T47D (cell line): ENCODE measurements around the gene DRP2.
"Not testable (repeated sequence)": the region's sequence is repeated elsewhere in the genome, so short reads cannot be mapped to it uniquely, and the experiment has no call there.

ENCODE experiments used
- DNase-seq, 2 experiments: peaks; one replicate each; pipeline versions ENCODE4 v3.0.0 to v3.0.0-alpha.2; 2011 to 2012; ENCODE audit warnings: low read depth in 1 of 2, low spot score in 1 of 2
- JUND ChIP-seq: IDR thresholded peaks from 2 replicates; pipeline ENCODE4 v1.6.1; 2012; ENCODE audit warnings: low read depth
- in situ Hi-C: cut with HindIII; loops from 2 replicates; pipeline ENCODE4 v1.10.0; 2016; ENCODE audit warnings: low sequenced_read_pairs, low pct_unique_long_range_greater_than_20kb

Gene DRP2

DNA sequence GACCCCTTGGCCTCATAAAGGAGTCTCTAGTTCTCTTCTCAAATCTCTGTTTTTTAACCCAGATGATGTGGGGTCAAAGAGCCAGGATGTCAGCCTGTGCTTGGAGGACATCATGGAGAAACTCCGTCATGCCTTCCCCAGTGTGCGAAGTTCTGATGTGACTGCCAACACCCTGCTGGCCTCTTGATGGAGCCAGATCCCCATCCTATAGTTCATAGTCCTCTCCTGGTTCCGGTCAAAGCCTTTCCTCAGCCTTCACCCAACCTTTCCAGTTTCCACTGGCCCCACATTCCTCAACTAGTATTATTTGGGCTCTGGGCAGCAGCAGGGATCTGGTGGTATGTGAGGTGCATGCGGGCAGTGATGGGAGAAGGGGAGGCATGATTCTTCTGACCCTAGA lies 40.8 kb downstream of the DRP2 start:
- DNase-seq = peak; percentile 13 to 48
- in situ Hi-C loops = no loop called here
- TF ChIP-seq JUND = no peak

DNA sequence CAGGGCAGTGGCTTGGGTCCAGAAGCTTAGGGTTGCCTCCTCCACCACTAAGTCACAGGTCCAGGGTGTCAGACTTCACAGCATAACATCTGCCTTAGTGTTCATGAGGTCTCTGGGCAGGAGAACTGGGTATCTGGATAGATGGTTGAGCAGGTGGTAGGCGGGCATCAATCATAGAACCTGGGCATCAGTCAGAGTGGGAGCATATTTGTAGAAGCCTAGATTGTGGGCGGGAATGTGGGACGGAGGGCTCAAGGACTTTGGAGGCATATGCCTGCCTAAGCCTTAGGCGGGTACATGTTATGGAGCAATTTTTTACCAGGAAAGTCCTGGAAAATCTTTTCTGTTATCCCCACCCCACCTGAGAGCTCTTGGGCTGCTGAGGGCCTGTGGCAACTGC lies 43.0 kb downstream of the DRP2 start:
- in situ Hi-C loops = no loop called here

DNA sequence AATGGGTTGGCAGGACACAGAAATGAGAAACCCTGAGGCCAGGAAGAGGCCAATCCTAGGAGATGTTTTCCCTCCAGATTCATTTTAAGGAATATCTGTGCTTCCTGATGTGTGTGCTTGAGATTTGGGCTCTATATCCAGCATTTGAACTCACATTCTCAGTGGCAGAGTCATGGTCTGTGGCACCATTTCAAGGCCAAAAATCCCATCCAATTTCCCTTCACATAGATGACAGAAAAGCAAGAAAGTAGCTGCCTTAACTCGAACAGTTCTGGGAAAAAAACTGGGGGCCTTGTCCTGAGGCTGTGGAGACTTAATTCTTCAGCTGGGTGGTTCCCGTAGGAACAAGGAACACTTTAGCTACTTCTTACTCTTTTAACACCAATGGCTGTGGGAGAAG lies 44.2 kb downstream of the DRP2 start:
- TF ChIP-seq JUND = no peak
- no peak for DNase-seq
- in situ Hi-C loops = no loop called here

More for the DNA sequence above, 43.0 kb downstream of the DRP2 start:
- TF ChIP-seq JUND = no peak
- DNase-seq = no peak

DNA sequence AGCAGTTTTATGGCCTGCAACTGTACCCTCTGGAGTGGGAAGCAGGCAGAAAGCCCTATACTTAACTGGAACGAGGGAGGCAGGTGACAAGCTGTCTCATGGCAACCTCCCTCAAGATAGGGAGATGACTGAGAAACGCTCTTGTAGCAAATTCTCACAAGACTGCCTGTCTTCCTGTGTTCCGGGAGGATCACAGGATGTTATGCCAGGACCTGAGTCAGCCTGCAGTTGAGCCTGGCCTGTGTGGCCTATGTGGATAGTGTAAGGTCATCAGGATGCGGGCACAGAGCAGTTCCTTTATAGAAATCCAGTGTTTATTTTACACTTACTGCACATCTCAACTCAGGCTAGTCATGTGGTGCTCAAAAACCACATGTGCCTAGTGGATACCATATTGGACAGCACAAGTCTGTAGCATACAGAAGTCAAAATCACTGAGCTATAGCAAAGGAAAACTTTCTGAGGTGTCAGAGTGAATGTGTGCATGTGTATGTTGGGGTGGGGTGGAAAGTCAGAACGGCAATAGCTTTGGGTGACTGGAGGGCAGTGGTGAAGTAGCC lies 46.4 kb downstream of the DRP2 start:
- in situ Hi-C loops = no loop called here
- no peak for DNase-seq

DNA sequence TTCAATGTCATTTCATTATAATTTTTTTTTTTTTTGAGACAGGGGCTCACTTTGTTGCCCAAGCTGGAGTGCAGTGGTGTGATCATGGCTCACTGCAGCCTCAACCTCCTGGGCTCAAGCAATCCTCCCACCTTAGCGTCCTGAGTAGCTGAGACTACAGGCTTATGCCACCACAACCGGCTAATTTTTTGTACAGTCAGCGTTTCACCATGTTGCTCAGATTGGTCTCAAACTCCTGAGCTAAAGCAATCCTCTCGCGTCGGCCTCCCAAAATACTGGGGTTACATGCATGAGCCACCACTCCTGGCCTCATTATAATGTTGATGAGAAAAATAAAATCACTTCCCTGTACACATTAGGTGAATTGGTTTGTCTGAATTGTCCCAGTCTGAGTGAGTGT lies 54.6 kb downstream of the DRP2 start:
- in situ Hi-C loops = no loop called here
- DNase-seq = no peak

More for the DNA sequence above, 46.4 kb downstream of the DRP2 start:
- TF ChIP-seq JUND = no peak

DNA sequence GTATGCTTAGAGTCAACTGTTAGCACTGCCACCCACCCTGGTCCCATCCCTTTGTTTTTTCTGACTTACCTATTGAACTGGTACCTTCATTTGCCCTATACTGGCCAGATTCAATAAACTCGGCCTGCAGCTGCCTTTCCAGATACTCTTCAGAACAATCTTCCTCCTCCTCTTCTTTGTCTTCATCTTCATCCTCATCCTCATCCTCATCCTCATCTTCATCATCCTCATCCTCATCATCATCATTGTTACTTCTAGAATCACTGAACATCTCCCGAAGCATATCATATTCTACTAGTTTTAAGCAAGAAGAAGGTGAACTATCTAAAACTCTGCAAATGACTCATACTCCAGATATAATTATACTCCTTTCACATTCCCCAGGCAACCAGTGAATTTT lies 56.7 kb downstream of the DRP2 start:
- TF ChIP-seq JUND = no peak
- no peak for DNase-seq
- in situ Hi-C loops = no loop called here

More for the DNA sequence above, 54.6 kb downstream of the DRP2 start:
- no peak for TF ChIP-seq JUND

DNA sequence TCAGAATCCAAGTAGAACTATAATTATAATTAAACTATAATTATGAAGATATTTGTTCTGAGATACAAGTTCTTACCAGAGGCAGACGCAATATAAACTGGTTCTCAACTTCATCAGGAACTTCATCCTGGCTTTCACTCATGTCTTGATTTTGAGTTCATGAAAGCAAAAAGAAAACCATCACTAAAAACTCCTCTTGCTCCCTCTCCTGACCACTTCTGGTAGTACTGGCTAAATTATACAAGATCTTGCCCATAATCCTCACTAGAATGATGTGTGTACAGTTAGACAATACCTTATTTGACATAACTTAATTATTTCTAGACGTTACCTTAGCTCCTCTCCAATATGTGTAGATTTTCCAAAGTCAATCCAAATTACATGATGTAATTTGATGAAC lies 67.8 kb downstream of the DRP2 start:
- DNase-seq = peak; percentile 11 to 52
- in situ Hi-C loops = no loop called here
- no peak for TF ChIP-seq JUND

DNA sequence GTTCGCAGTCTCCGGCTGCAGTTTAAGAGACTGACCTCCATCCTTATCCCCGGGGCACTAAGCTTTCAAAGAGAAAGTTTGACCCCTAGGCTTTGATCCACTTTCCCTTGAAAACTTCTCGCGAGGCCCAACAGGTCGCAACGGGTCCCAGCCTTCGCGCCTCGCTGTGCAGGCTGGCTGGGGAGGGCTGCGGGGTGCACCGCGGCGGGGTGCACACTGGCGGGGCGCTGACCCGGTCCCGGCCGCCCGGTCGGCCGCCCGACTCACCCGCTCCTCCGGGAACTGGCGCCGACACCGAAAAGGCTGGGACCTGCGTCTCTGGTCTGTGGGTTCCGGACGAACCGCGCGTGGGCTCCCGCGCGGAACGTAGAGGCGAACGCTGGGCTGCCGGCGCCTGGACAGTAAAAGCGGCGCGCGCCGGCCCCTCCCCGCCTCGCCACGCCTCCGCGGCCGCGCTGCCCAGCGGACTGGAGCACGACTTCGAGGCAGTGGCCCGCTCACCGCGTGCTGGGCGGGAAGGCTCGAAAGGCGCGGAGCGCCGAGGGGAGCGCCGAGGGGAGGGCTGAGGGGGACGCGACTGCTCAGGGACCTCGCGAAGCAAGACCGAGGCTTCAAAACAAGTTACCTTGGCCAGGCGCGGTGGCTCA lies 71.5 kb downstream of the DRP2 start, which contains the start of gene TAF7L:
TSS of gene TAF7L (minus strand) at position 378 of the 647 bp plus-strand sequence. CDS start 3,791 bp downstream, outside the sequence.
- no peak for TF ChIP-seq JUND
- no peak for DNase-seq
- in situ Hi-C loops = no loop called here

DNA sequence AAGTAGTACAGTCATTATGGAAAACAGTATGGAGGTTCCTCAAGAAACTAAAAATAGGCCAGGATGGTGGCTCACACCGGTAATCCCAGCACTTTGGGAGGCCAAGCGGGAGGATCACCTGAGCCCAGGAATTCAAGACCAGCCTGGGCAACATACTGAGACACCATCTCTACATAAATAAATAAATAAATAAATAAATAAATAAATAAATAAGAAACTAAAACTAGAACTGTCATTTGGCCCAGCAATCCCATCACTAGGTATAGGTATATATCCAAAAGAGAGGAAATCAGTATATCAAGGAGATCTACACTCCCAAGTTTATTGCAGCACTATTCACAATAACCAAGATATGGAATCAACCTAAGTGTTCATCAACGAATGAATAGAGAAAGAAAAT lies 76.0 kb downstream of the DRP2 start:
- in situ Hi-C loops, DNase-seq: not testable (repeated sequence)

DNA sequence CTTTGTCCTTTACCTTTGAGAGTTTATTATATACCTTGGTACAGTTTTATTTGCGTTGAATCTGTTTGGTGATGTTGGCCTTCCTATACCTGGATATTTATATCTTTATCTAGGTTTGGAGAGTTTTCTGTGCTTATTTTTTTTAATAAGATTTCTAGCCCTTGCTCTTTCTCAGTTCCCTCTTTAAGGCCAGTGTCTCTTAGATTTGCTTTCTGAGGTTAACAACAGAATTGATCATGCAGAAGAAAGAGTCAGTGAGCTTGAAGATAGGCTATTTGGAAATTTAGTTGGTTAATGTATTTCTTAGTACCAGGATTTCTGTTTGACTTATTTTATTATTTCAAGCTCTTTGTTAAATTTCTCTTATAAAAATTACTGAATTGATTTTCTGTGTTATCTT lies 84.2 kb downstream of the DRP2 start:
- DNase-seq = no peak
- in situ Hi-C loops = no loop called here
- no peak for TF ChIP-seq JUND
